Measurements from ENCODE around the gene ZSCAN10. TPM values are rescaled to one million over a fixed set of nuclear protein-coding genes. Genes with fewer than 3 reads are reported as not detected.

ZSCAN10 gene
- total and polyA plus RNA-seq, 2 of the 13 experiments (the other 11 are each of a cell fraction or from before 2014, with no cell fraction given) = not detected

DNA sequence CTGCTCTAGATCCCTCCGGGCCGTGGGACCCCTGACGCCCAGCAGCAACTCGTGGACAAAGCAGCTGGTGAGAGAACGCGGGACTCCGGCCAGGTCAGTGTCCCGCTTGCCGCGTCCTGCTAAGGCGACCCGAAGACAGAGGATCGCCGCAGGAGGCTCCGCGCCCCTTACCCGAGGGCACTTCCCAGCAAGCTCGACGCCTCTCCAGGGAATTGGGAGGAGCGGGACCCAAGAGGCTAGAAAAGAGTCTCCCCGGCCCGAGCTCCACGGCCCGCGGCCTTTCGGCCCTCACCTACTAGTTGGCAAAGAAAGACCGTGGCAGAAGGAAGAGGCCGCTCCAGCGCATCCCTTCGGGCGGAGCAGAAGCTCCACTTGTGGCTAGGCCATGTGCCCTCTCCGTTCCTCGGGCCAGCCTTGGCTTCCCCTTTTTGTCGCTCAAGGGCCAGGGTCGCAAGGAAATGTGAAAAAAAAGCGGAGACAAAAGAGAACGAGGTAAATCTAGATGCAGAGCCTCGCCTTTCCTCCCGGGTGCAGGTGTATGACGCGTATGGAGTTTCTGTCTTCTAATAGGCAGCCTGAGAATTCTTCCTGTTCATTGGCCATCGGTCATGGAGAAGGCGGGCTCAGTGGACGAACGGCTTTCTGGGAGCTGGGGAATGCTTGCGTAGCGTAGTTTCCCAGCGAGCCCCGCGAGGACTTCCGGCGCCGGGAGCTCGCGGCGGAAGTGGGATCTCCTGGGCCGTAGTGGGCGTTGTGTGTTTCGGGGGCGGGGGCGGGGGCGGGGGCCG is 35.4 kb upstream of the ZSCAN10 start, which contains the start of gene ZNF213 (continued):
- TF ChIP-seq ZNF878 (CRISPR knock-in tag; IDR thresholded peaks at IDR 0.05) = no peak
- TF ChIP-seq, protein P1, sequence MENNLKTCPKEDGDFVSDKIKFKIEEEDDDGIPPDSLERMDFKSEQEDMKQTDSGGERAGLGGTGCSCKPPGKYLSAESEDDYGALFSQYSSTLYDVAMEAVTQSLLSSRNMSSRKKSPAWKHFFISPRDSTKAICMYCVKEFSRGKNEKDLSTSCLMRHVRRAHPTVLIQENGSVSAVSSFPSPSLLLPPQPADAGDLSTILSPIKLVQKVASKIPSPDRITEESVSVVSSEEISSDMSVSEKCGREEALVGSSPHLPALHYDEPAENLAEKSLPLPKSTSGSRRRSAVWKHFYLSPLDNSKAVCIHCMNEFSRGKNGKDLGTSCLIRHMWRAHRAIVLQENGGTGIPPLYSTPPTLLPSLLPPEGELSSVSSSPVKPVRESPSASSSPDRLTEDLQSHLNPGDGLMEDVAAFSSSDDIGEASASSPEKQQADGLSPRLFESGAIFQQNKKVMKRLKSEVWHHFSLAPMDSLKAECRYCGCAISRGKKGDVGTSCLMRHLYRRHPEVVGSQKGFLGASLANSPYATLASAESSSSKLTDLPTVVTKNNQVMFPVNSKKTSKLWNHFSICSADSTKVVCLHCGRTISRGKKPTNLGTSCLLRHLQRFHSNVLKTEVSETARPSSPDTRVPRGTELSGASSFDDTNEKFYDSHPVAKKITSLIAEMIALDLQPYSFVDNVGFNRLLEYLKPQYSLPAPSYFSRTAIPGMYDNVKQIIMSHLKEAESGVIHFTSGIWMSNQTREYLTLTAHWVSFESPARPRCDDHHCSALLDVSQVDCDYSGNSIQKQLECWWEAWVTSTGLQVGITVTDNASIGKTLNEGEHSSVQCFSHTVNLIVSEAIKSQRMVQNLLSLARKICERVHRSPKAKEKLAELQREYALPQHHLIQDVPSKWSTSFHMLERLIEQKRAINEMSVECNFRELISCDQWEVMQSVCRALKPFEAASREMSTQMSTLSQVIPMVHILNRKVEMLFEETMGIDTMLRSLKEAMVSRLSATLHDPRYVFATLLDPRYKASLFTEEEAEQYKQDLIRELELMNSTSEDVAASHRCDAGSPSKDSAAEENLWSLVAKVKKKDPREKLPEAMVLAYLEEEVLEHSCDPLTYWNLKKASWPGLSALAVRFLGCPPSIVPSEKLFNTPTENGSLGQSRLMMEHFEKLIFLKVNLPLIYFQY (CRISPR knock-in tag; IDR thresholded peaks at IDR 0.05; ENCODE audit: borderline replicate concordance) = no peak
- TF ChIP-seq SRSF9 (IDR thresholded peaks at IDR 0.05; ENCODE audit: borderline replicate concordance, insufficient read depth, low read depth, low read length, poor library complexity, severe bottlenecking) = no peak
- TF ChIP-seq, protein P2, sequence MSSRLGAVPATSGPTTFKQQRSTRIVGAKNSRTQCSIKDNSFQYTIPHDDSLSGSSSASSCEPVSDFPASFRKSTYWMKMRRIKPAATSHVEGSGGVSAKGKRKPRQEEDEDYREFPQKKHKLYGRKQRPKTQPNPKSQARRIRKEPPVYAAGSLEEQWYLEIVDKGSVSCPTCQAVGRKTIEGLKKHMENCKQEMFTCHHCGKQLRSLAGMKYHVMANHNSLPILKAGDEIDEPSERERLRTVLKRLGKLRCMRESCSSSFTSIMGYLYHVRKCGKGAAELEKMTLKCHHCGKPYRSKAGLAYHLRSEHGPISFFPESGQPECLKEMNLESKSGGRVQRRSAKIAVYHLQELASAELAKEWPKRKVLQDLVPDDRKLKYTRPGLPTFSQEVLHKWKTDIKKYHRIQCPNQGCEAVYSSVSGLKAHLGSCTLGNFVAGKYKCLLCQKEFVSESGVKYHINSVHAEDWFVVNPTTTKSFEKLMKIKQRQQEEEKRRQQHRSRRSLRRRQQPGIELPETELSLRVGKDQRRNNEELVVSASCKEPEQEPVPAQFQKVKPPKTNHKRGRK (CRISPR knock-in tag; IDR thresholded peaks at IDR 0.05) = no peak
- TF ChIP-seq ZFP90 (CRISPR knock-in tag; IDR thresholded peaks at IDR 0.05; ENCODE audit: borderline replicate concordance) = no peak
- no peak for TF ChIP-seq RARG (CRISPR knock-in tag; IDR thresholded peaks at IDR 0.05; ENCODE audit: low read depth)
- TF ChIP-seq EHMT2 (IDR thresholded peaks at IDR 0.05; ENCODE audit: borderline replicate concordance, low read depth, low read length) = no peak
- TF ChIP-seq, protein P3, sequence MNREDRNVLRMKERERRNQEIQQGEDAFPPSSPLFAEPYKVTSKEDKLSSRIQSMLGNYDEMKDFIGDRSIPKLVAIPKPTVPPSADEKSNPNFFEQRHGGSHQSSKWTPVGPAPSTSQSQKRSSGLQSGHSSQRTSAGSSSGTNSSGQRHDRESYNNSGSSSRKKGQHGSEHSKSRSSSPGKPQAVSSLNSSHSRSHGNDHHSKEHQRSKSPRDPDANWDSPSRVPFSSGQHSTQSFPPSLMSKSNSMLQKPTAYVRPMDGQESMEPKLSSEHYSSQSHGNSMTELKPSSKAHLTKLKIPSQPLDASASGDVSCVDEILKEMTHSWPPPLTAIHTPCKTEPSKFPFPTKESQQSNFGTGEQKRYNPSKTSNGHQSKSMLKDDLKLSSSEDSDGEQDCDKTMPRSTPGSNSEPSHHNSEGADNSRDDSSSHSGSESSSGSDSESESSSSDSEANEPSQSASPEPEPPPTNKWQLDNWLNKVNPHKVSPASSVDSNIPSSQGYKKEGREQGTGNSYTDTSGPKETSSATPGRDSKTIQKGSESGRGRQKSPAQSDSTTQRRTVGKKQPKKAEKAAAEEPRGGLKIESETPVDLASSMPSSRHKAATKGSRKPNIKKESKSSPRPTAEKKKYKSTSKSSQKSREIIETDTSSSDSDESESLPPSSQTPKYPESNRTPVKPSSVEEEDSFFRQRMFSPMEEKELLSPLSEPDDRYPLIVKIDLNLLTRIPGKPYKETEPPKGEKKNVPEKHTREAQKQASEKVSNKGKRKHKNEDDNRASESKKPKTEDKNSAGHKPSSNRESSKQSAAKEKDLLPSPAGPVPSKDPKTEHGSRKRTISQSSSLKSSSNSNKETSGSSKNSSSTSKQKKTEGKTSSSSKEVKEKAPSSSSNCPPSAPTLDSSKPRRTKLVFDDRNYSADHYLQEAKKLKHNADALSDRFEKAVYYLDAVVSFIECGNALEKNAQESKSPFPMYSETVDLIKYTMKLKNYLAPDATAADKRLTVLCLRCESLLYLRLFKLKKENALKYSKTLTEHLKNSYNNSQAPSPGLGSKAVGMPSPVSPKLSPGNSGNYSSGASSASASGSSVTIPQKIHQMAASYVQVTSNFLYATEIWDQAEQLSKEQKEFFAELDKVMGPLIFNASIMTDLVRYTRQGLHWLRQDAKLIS (CRISPR knock-in tag; IDR thresholded peaks at IDR 0.05) = no peak
- TF ChIP-seq ZNF263 (CRISPR knock-in tag; IDR thresholded peaks at IDR 0.05) = 0 out of 2 replicates have a peak, but pooled peaks have one; percentile 48
- no peak for TF ChIP-seq ZNF30 (CRISPR knock-in tag; IDR thresholded peaks at IDR 0.05)
- TF ChIP-seq ZNF788 (CRISPR knock-in tag; IDR thresholded peaks at IDR 0.05; ENCODE audit: borderline replicate concordance) = no peak
- TF ChIP-seq MAF1 (CRISPR knock-in tag; IDR thresholded peaks at IDR 0.05; ENCODE audit: borderline replicate concordance) = 0 out of 2 replicates have a peak, but pooled peaks have one; percentile 35
- no peak for TF ChIP-seq ZNF124 (CRISPR knock-in tag; IDR thresholded peaks at IDR 0.05)
- TF ChIP-seq, protein P4, sequence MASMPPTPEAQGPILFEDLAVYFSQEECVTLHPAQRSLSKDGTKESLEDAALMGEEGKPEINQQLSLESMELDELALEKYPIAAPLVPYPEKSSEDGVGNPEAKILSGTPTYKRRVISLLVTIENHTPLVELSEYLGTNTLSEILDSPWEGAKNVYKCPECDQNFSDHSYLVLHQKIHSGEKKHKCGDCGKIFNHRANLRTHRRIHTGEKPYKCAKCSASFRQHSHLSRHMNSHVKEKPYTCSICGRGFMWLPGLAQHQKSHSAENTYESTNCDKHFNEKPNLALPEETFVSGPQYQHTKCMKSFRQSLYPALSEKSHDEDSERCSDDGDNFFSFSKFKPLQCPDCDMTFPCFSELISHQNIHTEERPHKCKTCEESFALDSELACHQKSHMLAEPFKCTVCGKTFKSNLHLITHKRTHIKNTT (CRISPR knock-in tag; IDR thresholded peaks at IDR 0.05) = no peak
- TF ChIP-seq SUZ12 (IDR thresholded peaks at IDR 0.05; ENCODE audit: low read depth, low read length) = peak; percentile 62
- TF ChIP-seq, protein P5, sequence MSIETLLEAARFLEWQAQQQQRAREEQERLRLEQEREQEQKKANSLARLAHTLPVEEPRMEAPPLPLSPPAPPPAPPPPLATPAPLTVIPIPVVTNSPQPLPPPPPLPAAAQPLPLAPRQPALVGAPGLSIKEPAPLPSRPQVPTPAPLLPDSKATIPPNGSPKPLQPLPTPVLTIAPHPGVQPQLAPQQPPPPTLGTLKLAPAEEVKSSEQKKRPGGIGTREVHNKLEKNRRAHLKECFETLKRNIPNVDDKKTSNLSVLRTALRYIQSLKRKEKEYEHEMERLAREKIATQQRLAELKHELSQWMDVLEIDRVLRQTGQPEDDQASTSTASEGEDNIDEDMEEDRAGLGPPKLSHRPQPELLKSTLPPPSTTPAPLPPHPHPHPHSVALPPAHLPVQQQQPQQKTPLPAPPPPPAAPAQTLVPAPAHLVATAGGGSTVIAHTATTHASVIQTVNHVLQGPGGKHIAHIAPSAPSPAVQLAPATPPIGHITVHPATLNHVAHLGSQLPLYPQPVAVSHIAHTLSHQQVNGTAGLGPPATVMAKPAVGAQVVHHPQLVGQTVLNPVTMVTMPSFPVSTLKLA (IDR thresholded peaks at IDR 0.05) = 0 out of 2 replicates have a peak, but pooled peaks have one; percentile 3
